Measurements from ENCODE around the gene DDX1. TPM values are rescaled to one million over a fixed set of nuclear protein-coding genes. Genes with fewer than 3 reads are reported as not detected.

DDX1 gene
- total and polyA plus RNA-seq, 2 donors (not counting 1 experiment from before 2014, with no cell fraction given) = 54.3 to 176 TPM

DNA sequence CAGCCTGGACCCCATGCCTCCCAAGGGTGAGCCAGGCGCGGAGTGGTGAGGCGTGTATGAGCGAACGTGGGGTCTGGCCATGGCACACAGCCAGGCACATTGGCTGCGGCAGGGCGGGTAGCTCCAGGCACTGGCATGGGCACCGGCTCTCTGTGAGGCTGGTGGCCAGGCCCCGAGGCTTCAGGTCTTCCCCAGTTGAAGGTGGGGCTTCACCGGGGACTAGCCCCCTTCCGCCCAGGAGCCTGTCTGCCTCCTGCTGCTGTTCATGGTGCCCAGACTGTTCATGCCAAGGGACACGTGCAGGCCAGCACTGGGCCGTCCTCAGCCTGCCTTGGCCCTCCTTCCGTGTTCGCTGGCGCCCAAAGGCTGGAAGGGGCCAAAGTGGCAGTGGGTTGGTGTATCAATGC, 26.8 kb downstream of the DDX1 start:
- Histone ChIP-seq H3K79me2 (ENCODE audit: control insufficient read depth, insufficient read depth, low read length) (no peaks in the 10 kb centered on the region), H3K27me3 (ENCODE audit: control insufficient read depth, insufficient read depth, low read length) (no peaks in the 10 kb centered on the region), H3K27ac (ENCODE audit: insufficient read depth, low read length) (no peak overlapping the region), H3K4me3 (replicated peaks in 1 of 4; ENCODE audit: control extremely low read depth in 1 of 4, insufficient read depth in 1 of 4, low read depth in 3 of 4, low read length in 4 of 4) (no peak overlapping the region), H2AFZ (ENCODE audit: low read length) (no peak overlapping the region), H3K4me2 (ENCODE audit: extremely low read depth, insufficient read depth, low read length) (no peak overlapping the region), H3K9me3 (ENCODE audit: control insufficient read depth, insufficient read depth, low read depth, low read length) (no peaks in the 10 kb centered on the region), H3K9ac (ENCODE audit: insufficient read depth, low read length) (no peak overlapping the region), H3K4me1 (ENCODE audit: control insufficient read depth, extremely low read depth, insufficient read depth, low read length) (no peaks in the 10 kb centered on the region), H3K36me3 (ENCODE audit: control insufficient read depth, insufficient read depth, low read length) (peaks cover 19% of the 10 kb centered on the region), H4K20me1 (ENCODE audit: control insufficient read depth, extremely low read depth, insufficient read depth, low read length) (no peaks in the 10 kb centered on the region)
- no peak for DNase-seq (ENCODE audit: low read depth in 2 of 2)
- no peak for TF ChIP-seq EZH2 (IDR thresholded peaks at IDR 0.05; ENCODE audit: low read length, missing control alignments)
- TF ChIP-seq, protein P1, sequence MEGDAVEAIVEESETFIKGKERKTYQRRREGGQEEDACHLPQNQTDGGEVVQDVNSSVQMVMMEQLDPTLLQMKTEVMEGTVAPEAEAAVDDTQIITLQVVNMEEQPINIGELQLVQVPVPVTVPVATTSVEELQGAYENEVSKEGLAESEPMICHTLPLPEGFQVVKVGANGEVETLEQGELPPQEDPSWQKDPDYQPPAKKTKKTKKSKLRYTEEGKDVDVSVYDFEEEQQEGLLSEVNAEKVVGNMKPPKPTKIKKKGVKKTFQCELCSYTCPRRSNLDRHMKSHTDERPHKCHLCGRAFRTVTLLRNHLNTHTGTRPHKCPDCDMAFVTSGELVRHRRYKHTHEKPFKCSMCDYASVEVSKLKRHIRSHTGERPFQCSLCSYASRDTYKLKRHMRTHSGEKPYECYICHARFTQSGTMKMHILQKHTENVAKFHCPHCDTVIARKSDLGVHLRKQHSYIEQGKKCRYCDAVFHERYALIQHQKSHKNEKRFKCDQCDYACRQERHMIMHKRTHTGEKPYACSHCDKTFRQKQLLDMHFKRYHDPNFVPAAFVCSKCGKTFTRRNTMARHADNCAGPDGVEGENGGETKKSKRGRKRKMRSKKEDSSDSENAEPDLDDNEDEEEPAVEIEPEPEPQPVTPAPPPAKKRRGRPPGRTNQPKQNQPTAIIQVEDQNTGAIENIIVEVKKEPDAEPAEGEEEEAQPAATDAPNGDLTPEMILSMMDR (conservative IDR thresholded peaks at IDR 0.05 in 1 of 2, IDR thresholded peaks at IDR 0.05 in 1 of 2; ENCODE audit: low read depth in 1 of 2, low read length in 2 of 2) = no peak

DNA sequence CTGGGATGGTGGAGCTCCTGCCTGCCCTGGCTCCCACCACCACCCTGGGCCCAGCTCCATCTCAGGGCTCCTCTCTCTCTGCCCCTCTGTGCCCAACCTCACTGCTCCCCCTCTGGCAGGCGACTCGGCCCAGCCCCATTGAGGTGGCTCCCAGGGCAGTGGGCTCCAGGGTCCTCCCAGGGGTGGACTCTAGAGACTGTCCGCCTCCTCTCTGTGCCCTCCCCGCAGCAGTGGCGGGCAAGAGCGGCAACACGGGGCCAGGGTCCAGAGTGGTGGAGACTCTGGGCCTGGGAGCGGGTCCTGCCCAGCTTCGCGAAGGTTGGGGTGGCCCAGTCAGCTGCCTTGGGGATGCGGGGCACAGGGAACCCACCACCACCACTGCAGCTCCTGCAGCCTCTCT, 27.4 kb downstream of the DDX1 start:
- no peak for DNase-seq (ENCODE audit: low read depth in 2 of 2)
- no peaks in the 10 kb centered on the region for H3K9me3 ChIP-seq (ENCODE audit: control insufficient read depth, insufficient read depth, low read depth, low read length)
- H3K9ac ChIP-seq (ENCODE audit: insufficient read depth, low read length) = no peak overlapping the region
- TF ChIP-seq, protein P1 (conservative IDR thresholded peaks at IDR 0.05 in 1 of 2, IDR thresholded peaks at IDR 0.05 in 1 of 2; ENCODE audit: low read depth in 1 of 2, low read length in 2 of 2) = no peak
- TF ChIP-seq EZH2 (IDR thresholded peaks at IDR 0.05; ENCODE audit: low read length, missing control alignments) = no peak
- no peaks in the 10 kb centered on the region for H3K27me3 ChIP-seq (ENCODE audit: control insufficient read depth, insufficient read depth, low read length)
- H3K36me3 ChIP-seq (ENCODE audit: control insufficient read depth, insufficient read depth, low read length) = peaks cover 19% of the 10 kb centered on the region
- H3K79me2 ChIP-seq (ENCODE audit: control insufficient read depth, insufficient read depth, low read length) = no peaks in the 10 kb centered on the region
- H3K4me2 ChIP-seq (ENCODE audit: extremely low read depth, insufficient read depth, low read length) = no peak overlapping the region
- H3K27ac ChIP-seq (ENCODE audit: insufficient read depth, low read length) = no peak overlapping the region
- H3K4me1 ChIP-seq (ENCODE audit: control insufficient read depth, extremely low read depth, insufficient read depth, low read length) = no peaks in the 10 kb centered on the region
- no peaks in the 10 kb centered on the region for H4K20me1 ChIP-seq (ENCODE audit: control insufficient read depth, extremely low read depth, insufficient read depth, low read length)
- H2AFZ ChIP-seq (ENCODE audit: low read length) = no peak overlapping the region
- no peak overlapping the region for H3K4me3 ChIP-seq (replicated peaks in 1 of 4; ENCODE audit: control extremely low read depth in 1 of 4, insufficient read depth in 1 of 4, low read depth in 3 of 4, low read length in 4 of 4)

DNA sequence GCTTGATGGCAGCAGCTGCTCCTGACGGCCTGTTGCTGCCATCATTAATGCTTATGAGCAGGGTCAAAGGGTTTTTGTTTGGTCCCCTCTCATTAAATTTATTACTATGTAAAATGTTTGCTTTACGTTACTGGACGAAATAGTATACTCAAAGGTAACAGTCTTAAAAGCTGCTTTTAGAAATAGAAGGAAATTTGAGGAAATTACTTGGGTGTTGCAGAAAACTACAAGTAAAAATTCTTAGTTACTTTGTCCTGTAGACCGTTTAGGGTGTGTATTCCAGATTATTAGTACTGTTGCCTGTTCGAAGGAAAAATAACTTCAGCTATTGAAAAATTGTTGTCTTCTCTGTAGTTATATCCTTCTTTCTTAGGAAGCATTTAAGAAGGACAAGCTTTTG, 27.8 kb downstream of the DDX1 start:
- H3K4me3 ChIP-seq (replicated peaks in 1 of 4; ENCODE audit: control extremely low read depth in 1 of 4, insufficient read depth in 1 of 4, low read depth in 3 of 4, low read length in 4 of 4) = no peak overlapping the region
- peaks cover 19% of the 10 kb centered on the region for H3K36me3 ChIP-seq (ENCODE audit: control insufficient read depth, insufficient read depth, low read length)
- no peaks in the 10 kb centered on the region for H4K20me1 ChIP-seq (ENCODE audit: control insufficient read depth, extremely low read depth, insufficient read depth, low read length)
- TF ChIP-seq EZH2 (IDR thresholded peaks at IDR 0.05; ENCODE audit: low read length, missing control alignments) = no peak
- TF ChIP-seq, protein P1 (conservative IDR thresholded peaks at IDR 0.05 in 1 of 2, IDR thresholded peaks at IDR 0.05 in 1 of 2; ENCODE audit: low read depth in 1 of 2, low read length in 2 of 2) = no peak
- H3K9ac ChIP-seq (ENCODE audit: insufficient read depth, low read length) = no peak overlapping the region
- no peak for DNase-seq (ENCODE audit: low read depth in 2 of 2)
- H3K9me3 ChIP-seq (ENCODE audit: control insufficient read depth, insufficient read depth, low read depth, low read length) = no peaks in the 10 kb centered on the region
- H2AFZ ChIP-seq (ENCODE audit: low read length) = no peak overlapping the region
- H3K27ac ChIP-seq (ENCODE audit: insufficient read depth, low read length) = no peak overlapping the region
- H3K4me2 ChIP-seq (ENCODE audit: extremely low read depth, insufficient read depth, low read length) = no peak overlapping the region
- no peaks in the 10 kb centered on the region for H3K79me2 ChIP-seq (ENCODE audit: control insufficient read depth, insufficient read depth, low read length)
- no peaks in the 10 kb centered on the region for H3K27me3 ChIP-seq (ENCODE audit: control insufficient read depth, insufficient read depth, low read length)
- no peaks in the 10 kb centered on the region for H3K4me1 ChIP-seq (ENCODE audit: control insufficient read depth, extremely low read depth, insufficient read depth, low read length)
